Adrenal gland (tissue), 12 donors: Measurements from ENCODE around the gene ZNF652. TPM values are rescaled to one million over a fixed set of nuclear protein-coding genes. Genes with fewer than 3 reads are reported as not detected.

Experiments
- DNase-seq, 7 donors: peaks; one replicate each; pipeline ENCODE4 v3.0.0-alpha.2; 2019 to 2020
- H3K27ac ChIP-seq, 5 donors: fragments of 200-600 bp; sonication (generic) in 4 of 5; 1 replicate in 3 of 5; 2 replicates in 2 of 5; pipeline versions ENCODE4 v1.5.1 to v1.8.0; 2016 to 2020; ENCODE audit warnings: mild to moderate bottlenecking in 1 of 5
- H3K27me3 ChIP-seq: fragments of 200-600 bp; 2 replicates; pipeline ENCODE4 v1.8.0; 2021
- H3K36me3 ChIP-seq, 2 donors: fragments of 200-600 bp; replicated peaks in 1 of 2; 1 replicate in 1 of 2; 2 replicates in 1 of 2; pipeline versions ENCODE4 v1.5.1 to v1.8.0; 2018 to 2022
- H3K4me1 ChIP-seq, 2 donors: fragments of 200-600 bp; replicated peaks in 1 of 2; 1 replicate in 1 of 2; 2 replicates in 1 of 2; pipeline versions ENCODE4 v1.5.1 to v1.8.0; 2018 to 2021
- H3K4me3 ChIP-seq, 4 donors: fragments of 200-600 bp; sonication (generic) in 3 of 4; one replicate each; pipeline ENCODE4 v1.5.1; 2016 to 2018
- H3K9me3 ChIP-seq, 3 donors: fragments of 200-600 bp; sonication (generic) in 1 of 3; replicated peaks in 1 of 3; 1 replicate in 2 of 3; 2 replicates in 1 of 3; pipeline versions ENCODE4 v1.5.1 to v1.8.0; 2016 to 2021
- CTCF ChIP-seq, 6 experiments: fragments of 450-650 bp in 4 of 6; fragments of 200-600 bp in 2 of 6; sonication (generic) in 1 of 6; IDR thresholded peaks; 1 replicate in 5 of 6; 2 replicates in 1 of 6; pipeline versions ENCODE4 v1.5.1 to v1.8.0; 2016 to 2021; ENCODE audit warnings: antibody characterized with exemption in 6 of 6, mild to moderate bottlenecking in 2 of 6, moderate library complexity in 1 of 6
- POLR2A ChIP-seq, 2 donors: fragments of 450-650 bp; IDR thresholded peaks; one replicate each; pipeline ENCODE4 v1.6.1; 2017; ENCODE audit warnings: antibody characterized with exemption in 2 of 2, mild to moderate bottlenecking in 2 of 2, moderate library complexity in 1 of 2
- WGBS, 4 donors: extraction: QIAGEN DNeasy Blood & Tissue Kit in 2 of 4; methylation state at CpG; one replicate each; pipeline versions ENCODE4 v1.1.5 to v1.1.7; 2013 to 2017; 5-methylcytosine and 5-hydroxymethylcytosine counted together
- intact Hi-C, 2 donors: fragments of 100-400 bp; cut with DNase I; formaldehyde crosslinking; loops; one replicate each; pipeline versions ENCODE4 v1.14.1 to v1.15.0; 2022 to 2023
- polyA plus RNA-seq, 3 donors: library from polyadenylated mRNA; stranded (reverse); fragments of 200-250 nt in 2 of 3; fragments of 350-450 nt in 1 of 3; fragmentation: Illumina TruSeq in 1 of 3; extraction: RNeasy Lipid Tissue Mini Kit (QIAGEN cat#74804) in 1 of 3; gene quantifications; one replicate each; pipeline ENCODE4 v1.2.3, GENCODE V29; 2013 to 2014
- total RNA-seq, 9 donors: library from RNA; depleted of rRNA in 4 of 9; stranded (reverse); fragments of >200 nt in 4 of 9; fragments of 120-200 nt in 1 of 9; fragmentation: NEBNext Ultra II Directional in 1 of 9; extraction: Animal tissue kit (Norgen Biotek cat#: 25700) in 1 of 9; gene quantifications; one replicate each; pipeline versions ENCODE4 v1.1.0 to v1.2.4, GENCODE V29; 2013 to 2023
- donor health status: healthy with polysubstance abuse.
- donor health status: Bipolar disorder and iron deficiency.
- donor health status: DM: yes; HTN: yes; CAD: no.
- donor health status: DM: no; HTN: no; CAD: no.
- donor health status: DM: no; HTN: no; CAD: no.
- donor health status: DM: yes; HTN: yes; CAD: no.

ZNF652 gene
- total and polyA plus RNA-seq, 12 donors: 22.7 to 58.7 (median 48.1) TPM

- intact Hi-C loops: no loop called here
- peak in 1 of 7 donors; percentile 30 for DNase-seq
- Histone ChIP-seq H3K4me3 (no peak overlapping the region), H3K9me3 (no peaks in the 10 kb centered on the region), H3K27me3 (no peaks in the 10 kb centered on the region), H3K36me3 (no peaks in the 10 kb centered on the region), H3K4me1 (no peaks in the 10 kb centered on the region), H3K27ac (no peak overlapping the region)
- 70 to 100% (median 94%) methylated on average over 1 of the region's 1 CpG for WGBS, 4 donors
- TF ChIP-seq POLR2A (IDR thresholded peaks at IDR 0.05): no peak
- no peak for TF ChIP-seq CTCF (IDR thresholded peaks at IDR 0.05)
Observed at GRCh38 chr17:49381033-49381432, 19.0 kb upstream of the ZNF652 start.

GRCh38 chr17:49379926-49380325 lies 17.9 kb upstream of the ZNF652 start:
- H3K4me1 ChIP-seq: no peaks in the 10 kb centered on the region
- H3K4me3 ChIP-seq: no peak overlapping the region
- H3K36me3 ChIP-seq: no peaks in the 10 kb centered on the region
- no peaks in the 10 kb centered on the region for H3K27me3 ChIP-seq
- no peaks in the 10 kb centered on the region for H3K9me3 ChIP-seq
- no peak for DNase-seq
- no peak for TF ChIP-seq POLR2A (IDR thresholded peaks at IDR 0.05)
- TF ChIP-seq CTCF (IDR thresholded peaks at IDR 0.05): no peak
- no peak overlapping the region for H3K27ac ChIP-seq
- intact Hi-C loops: no loop called here
- 74 to 84% (median 78%) methylated on average over 4 of the region's 4 CpGs for WGBS, 4 donors

- Histone ChIP-seq H3K4me3 (no peak overlapping the region), H3K4me1 (no peaks in the 10 kb centered on the region), H3K9me3 (no peaks in the 10 kb centered on the region), H3K36me3 (no peaks in the 10 kb centered on the region), H3K27ac (no peak overlapping the region), H3K27me3 (no peaks in the 10 kb centered on the region)
- WGBS, 4 donors: 60 to 92% (median 75%) methylated on average over 3 to 5 of the region's 5 CpGs
- DNase-seq: no peak
- TF ChIP-seq POLR2A (IDR thresholded peaks at IDR 0.05): no peak
- no peak for TF ChIP-seq CTCF (IDR thresholded peaks at IDR 0.05)
- intact Hi-C loops: no loop called here
Observed at GRCh38 chr17:49378311-49378710, 16.3 kb upstream of the ZNF652 start.

- intact Hi-C loops: no loop called here
- Histone ChIP-seq H3K9me3 (no peaks in the 10 kb centered on the region), H3K27ac (no peak overlapping the region), H3K4me1 (no peaks in the 10 kb centered on the region), H3K4me3 (no peak overlapping the region), H3K36me3 (no peaks in the 10 kb centered on the region), H3K27me3 (no peaks in the 10 kb centered on the region)
- WGBS, 4 donors: 100% methylated on average over 1 of the region's 1 CpG
- no peak for TF ChIP-seq POLR2A (IDR thresholded peaks at IDR 0.05)
- TF ChIP-seq CTCF (IDR thresholded peaks at IDR 0.05): no peak
- DNase-seq: no peak
Observed at GRCh38 chr17:49375544-49375943, 13.5 kb upstream of the ZNF652 start.
